Neural progenitor cell (in vitro differentiated cells): ENCODE measurements around the gene RUVBL2. TPM values are rescaled to one million over a fixed set of nuclear protein-coding genes. Genes with fewer than 3 reads are reported as not detected.

Experiments used
- DNase-seq: peaks from one replicate; pipeline ENCODE4 v3.0.0-alpha.2; 2016; ENCODE audit warnings: low spot score
- H2AFZ ChIP-seq: fragments of 200-600 bp; sonication (generic); replicated peaks from 2 replicates; pipeline ENCODE4 v1.6.1; 2016; ENCODE audit warnings: antibody characterized with exemption
- H3F3A ChIP-seq: fragments of 200-600 bp; sonication (generic); 2 replicates; pipeline ENCODE4 v1.6.1; 2016; ENCODE audit warnings: antibody characterized with exemption, low read depth
- H3K27ac ChIP-seq: fragments of 200-600 bp; sonication (generic); 2 replicates; pipeline ENCODE4 v1.5.1; 2016; ENCODE audit warnings: mild to moderate bottlenecking
- H3K27me3 ChIP-seq: fragments of 200-600 bp; sonication (generic); 2 replicates; pipeline ENCODE4 v1.6.1; 2016; ENCODE audit warnings: mild to moderate bottlenecking, moderate library complexity
- H3K36me3 ChIP-seq: fragments of 200-600 bp; sonication (generic); 2 replicates; pipeline ENCODE4 v1.5.1; 2016
- H3K4me1 ChIP-seq: fragments of 200-600 bp; sonication (generic); 2 replicates; pipeline ENCODE4 v1.6.1; 2016; ENCODE audit warnings: mixed run types
- H3K4me2 ChIP-seq: fragments of 200-600 bp; sonication (generic); 2 replicates; pipeline ENCODE4 v1.6.1; 2016
- H3K4me3 ChIP-seq: fragments of 200-600 bp; sonication (generic); 2 replicates; pipeline ENCODE4 v1.5.1; 2016
- H3K79me2 ChIP-seq: fragments of 200-600 bp; sonication (generic); 2 replicates; pipeline ENCODE4 v1.6.1; 2016; ENCODE audit warnings: low read depth
- H3K9ac ChIP-seq: fragments of 200-600 bp; sonication (generic); 2 replicates; pipeline ENCODE4 v1.6.1; 2016
- H3K9me3 ChIP-seq: fragments of 200-600 bp; sonication (generic); 2 replicates; pipeline ENCODE4 v1.5.1; 2016; ENCODE audit warnings: low read depth
- H4K20me1 ChIP-seq: fragments of 200-600 bp; sonication (generic); 2 replicates; pipeline ENCODE4 v1.6.1; 2016; ENCODE audit warnings: low read depth
- H3K27ac Mint-ChIP-seq: 3 replicates; pipeline ENCODE4 v1.8.0; 2021; ENCODE audit warnings: mixed read lengths
- H3K27me3 Mint-ChIP-seq: 2 replicates; pipeline ENCODE4 v1.8.0; 2022; ENCODE audit warnings: low read depth, mild to moderate bottlenecking, inconsistent platforms, moderate library complexity, mixed read lengths; ENCODE audit not compliant: insufficient read depth
- H3K36me3 Mint-ChIP-seq: 3 replicates; pipeline ENCODE4 v1.8.0; 2021; ENCODE audit warnings: mixed read lengths
- H3K4me1 Mint-ChIP-seq: 3 replicates; pipeline ENCODE4 v1.8.0; 2021; ENCODE audit warnings: mixed read lengths
- H3K4me3 Mint-ChIP-seq: 3 replicates; pipeline ENCODE4 v1.8.0; 2021; ENCODE audit warnings: mild to moderate bottlenecking, moderate library complexity, mixed read lengths
- H3K9me3 Mint-ChIP-seq: 3 replicates; pipeline ENCODE4 v1.8.0; 2020; ENCODE audit warnings: mixed read lengths
- CTCF ChIP-seq: fragments of 200-600 bp; sonication (generic); IDR thresholded peaks from 2 replicates; pipeline ENCODE4 v1.5.1; 2017; ENCODE audit warnings: antibody characterized with exemption, mild to moderate bottlenecking
- EZH2 ChIP-seq: fragments of 200-600 bp; sonication (generic); IDR thresholded peaks from 2 replicates; pipeline ENCODE4 v1.6.1; 2017; ENCODE audit warnings: antibody characterized with exemption, mild to moderate bottlenecking, moderate library complexity
- EZH2phosphoT487 ChIP-seq: fragments of 200-600 bp; sonication (generic); IDR thresholded peaks from 2 replicates; pipeline ENCODE4 v1.6.1; 2017; ENCODE audit warnings: antibody characterized with exemption
- total RNA-seq: library from RNA; depleted of rRNA; stranded (reverse); fragments of >200 nt; gene quantifications from 2 replicates; pipeline ENCODE4 v1.2.3, GENCODE V29; 2015; ENCODE audit warnings: low replicate concordance

Gene RUVBL2
- total RNA-seq, 1 donor from 2014 or later = 67.0 TPM

- Mint-ChIP-seq H3K9me3 (no peaks in the 10 kb centered on the region), H3K4me1 (peaks cover 35% of the 10 kb centered on the region), H3K27ac (no peak overlapping the region), H3K4me3 (no peak overlapping the region), H3K27me3 (peaks cover 22% of the 10 kb centered on the region), H3K36me3 (peaks cover 20% of the 10 kb centered on the region)
- peaks cover 45% of the 10 kb centered on the region for H3F3A ChIP-seq
- no peak overlapping the region for H3K9ac ChIP-seq
- H3K36me3 ChIP-seq = peaks cover 7% of the 10 kb centered on the region
- no peak overlapping the region for H3K27ac ChIP-seq
- H4K20me1 ChIP-seq = peaks cover 10% of the 10 kb centered on the region
- no peaks in the 10 kb centered on the region for H3K9me3 ChIP-seq
- no peak for DNase-seq
- no peak for TF ChIP-seq CTCF
- no peak for TF ChIP-seq EZH2
- no peak for TF ChIP-seq EZH2phosphoT487
- H3K79me2 ChIP-seq = peaks cover 18% of the 10 kb centered on the region
- H3K4me1 ChIP-seq = peaks cover 18% of the 10 kb centered on the region
- H2AFZ ChIP-seq = no peak overlapping the region
- no peak overlapping the region for H3K4me3 ChIP-seq
- H3K4me2 ChIP-seq = no peak overlapping the region
- no peaks in the 10 kb centered on the region for H3K27me3 ChIP-seq
Observed at GRCh38 chr19:48968813-48969218, 24.9 kb upstream of the RUVBL2 start.

- Histone ChIP-seq H3K36me3 (peaks cover 7% of the 10 kb centered on the region), H3K27me3 (no peaks in the 10 kb centered on the region)
Observed at GRCh38 chr19:48969276-48970138, 24.2 kb upstream of the RUVBL2 start.

GRCh38 chr19:48970139-48970766 is 23.4 kb upstream of the RUVBL2 start:
- Histone ChIP-seq H3K9me3 (no peaks in the 10 kb centered on the region), H3K4me2 (no peak overlapping the region), H3K27ac (no peak overlapping the region), H2AFZ (no peak overlapping the region), H3K79me2 (peaks cover 16% of the 10 kb centered on the region), H3K27me3 (no peaks in the 10 kb centered on the region), H3K9ac (no peak overlapping the region), H3K36me3 (peaks cover 7% of the 10 kb centered on the region), H4K20me1 (peaks cover 10% of the 10 kb centered on the region), H3F3A (peaks cover 36% of the 10 kb centered on the region), H3K4me1 (peaks cover 9% of the 10 kb centered on the region), H3K4me3 (no peak overlapping the region)
- DNase-seq = no peak
- TF ChIP-seq EZH2 = no peak
- no peak for TF ChIP-seq EZH2phosphoT487
- no peak for TF ChIP-seq CTCF
- H3K4me1 Mint-ChIP-seq = peaks cover 24% of the 10 kb centered on the region
- H3K36me3 Mint-ChIP-seq = peaks cover 20% of the 10 kb centered on the region
- H3K27ac Mint-ChIP-seq = no peak overlapping the region
- H3K4me3 Mint-ChIP-seq = no peak overlapping the region
- H3K9me3 Mint-ChIP-seq = no peaks in the 10 kb centered on the region
- peaks cover 21% of the 10 kb centered on the region for H3K27me3 Mint-ChIP-seq

More at GRCh38 chr19:48969276-48970138, 24.2 kb upstream of the RUVBL2 start:
- Mint-ChIP-seq H3K4me1 (peaks cover 29% of the 10 kb centered on the region), H3K36me3 (peaks cover 20% of the 10 kb centered on the region), H3K4me3 (no peak overlapping the region), H3K27ac (no peak overlapping the region), H3K9me3 (no peaks in the 10 kb centered on the region), H3K27me3 (peaks cover 22% of the 10 kb centered on the region)
- Histone ChIP-seq H3K4me1 (peaks cover 12% of the 10 kb centered on the region), H3K9ac (no peak overlapping the region), H4K20me1 (peaks cover 10% of the 10 kb centered on the region), H3K4me3 (no peak overlapping the region), H3F3A (peaks cover 38% of the 10 kb centered on the region), H3K9me3 (no peaks in the 10 kb centered on the region), H3K4me2 (no peak overlapping the region), H2AFZ (no peak overlapping the region), H3K79me2 (peaks cover 18% of the 10 kb centered on the region), H3K27ac (no peak overlapping the region)
- DNase-seq = no peak
- TF ChIP-seq CTCF (no peak), EZH2 (no peak), EZH2phosphoT487 (no peak)
